Skeletal muscle tissue (tissue), 4 donors: Measurements from ENCODE around the gene NAGPA. TPM values are rescaled to one million over a fixed set of nuclear protein-coding genes. Genes with fewer than 3 reads are reported as not detected.
A peak's percentile ranks its signal among the peaks of the same experiment; 100 is the strongest.
"Not testable (repeated sequence)": the region's sequence is repeated elsewhere in the genome, so short reads cannot be mapped to it uniquely, and the experiment has no call there.

ENCODE experiments used
- H3K27ac ChIP-seq: one replicate; pipeline ENCODE4 v1.7.0; 2013; ENCODE audit warnings: mild to moderate bottlenecking, low read depth, low read length, inconsistent platforms
- H3K27me3 ChIP-seq, 3 donors: one replicate each; pipeline ENCODE4 v1.7.0; 2013; ENCODE audit warnings: low read length in 3 of 3; ENCODE audit not compliant: control insufficient read depth in 3 of 3, insufficient read depth in 3 of 3
- H3K36me3 ChIP-seq, 3 donors: one replicate each; pipeline ENCODE4 v1.7.0; 2013; ENCODE audit warnings: low read length in 3 of 3; ENCODE audit not compliant: control insufficient read depth in 3 of 3, insufficient read depth in 3 of 3
- H3K4me1 ChIP-seq, 3 donors: one replicate each; pipeline ENCODE4 v1.7.0; 2013; ENCODE audit warnings: low read length in 3 of 3, mild to moderate bottlenecking in 3 of 3; ENCODE audit not compliant: control insufficient read depth in 3 of 3, insufficient read depth in 3 of 3
- H3K4me3 ChIP-seq, 3 donors: one replicate each; pipeline ENCODE4 v1.7.0; 2013; ENCODE audit warnings: low read length in 3 of 3
- H3K9ac ChIP-seq, 3 donors: one replicate each; pipeline ENCODE4 v1.7.0; 2013; ENCODE audit warnings: low read length in 3 of 3, mild to moderate bottlenecking in 3 of 3, moderate library complexity in 2 of 3, low read depth in 1 of 3
- H3K9me3 ChIP-seq, 3 donors: one replicate each; pipeline ENCODE4 v1.7.0; 2013; ENCODE audit warnings: low read length in 3 of 3; ENCODE audit not compliant: control insufficient read depth in 3 of 3
- total RNA-seq: library from RNA; depleted of rRNA; stranded (reverse); fragments of >200 nt; gene quantifications from one replicate; pipeline ENCODE4 v1.2.3, GENCODE V29; 2014
- donor health status: Osteomylitis.

Gene NAGPA, protein sequence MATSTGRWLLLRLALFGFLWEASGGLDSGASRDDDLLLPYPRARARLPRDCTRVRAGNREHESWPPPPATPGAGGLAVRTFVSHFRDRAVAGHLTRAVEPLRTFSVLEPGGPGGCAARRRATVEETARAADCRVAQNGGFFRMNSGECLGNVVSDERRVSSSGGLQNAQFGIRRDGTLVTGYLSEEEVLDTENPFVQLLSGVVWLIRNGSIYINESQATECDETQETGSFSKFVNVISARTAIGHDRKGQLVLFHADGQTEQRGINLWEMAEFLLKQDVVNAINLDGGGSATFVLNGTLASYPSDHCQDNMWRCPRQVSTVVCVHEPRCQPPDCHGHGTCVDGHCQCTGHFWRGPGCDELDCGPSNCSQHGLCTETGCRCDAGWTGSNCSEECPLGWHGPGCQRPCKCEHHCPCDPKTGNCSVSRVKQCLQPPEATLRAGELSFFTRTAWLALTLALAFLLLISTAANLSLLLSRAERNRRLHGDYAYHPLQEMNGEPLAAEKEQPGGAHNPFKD
- total RNA-seq = 5.2 TPM

DNA sequence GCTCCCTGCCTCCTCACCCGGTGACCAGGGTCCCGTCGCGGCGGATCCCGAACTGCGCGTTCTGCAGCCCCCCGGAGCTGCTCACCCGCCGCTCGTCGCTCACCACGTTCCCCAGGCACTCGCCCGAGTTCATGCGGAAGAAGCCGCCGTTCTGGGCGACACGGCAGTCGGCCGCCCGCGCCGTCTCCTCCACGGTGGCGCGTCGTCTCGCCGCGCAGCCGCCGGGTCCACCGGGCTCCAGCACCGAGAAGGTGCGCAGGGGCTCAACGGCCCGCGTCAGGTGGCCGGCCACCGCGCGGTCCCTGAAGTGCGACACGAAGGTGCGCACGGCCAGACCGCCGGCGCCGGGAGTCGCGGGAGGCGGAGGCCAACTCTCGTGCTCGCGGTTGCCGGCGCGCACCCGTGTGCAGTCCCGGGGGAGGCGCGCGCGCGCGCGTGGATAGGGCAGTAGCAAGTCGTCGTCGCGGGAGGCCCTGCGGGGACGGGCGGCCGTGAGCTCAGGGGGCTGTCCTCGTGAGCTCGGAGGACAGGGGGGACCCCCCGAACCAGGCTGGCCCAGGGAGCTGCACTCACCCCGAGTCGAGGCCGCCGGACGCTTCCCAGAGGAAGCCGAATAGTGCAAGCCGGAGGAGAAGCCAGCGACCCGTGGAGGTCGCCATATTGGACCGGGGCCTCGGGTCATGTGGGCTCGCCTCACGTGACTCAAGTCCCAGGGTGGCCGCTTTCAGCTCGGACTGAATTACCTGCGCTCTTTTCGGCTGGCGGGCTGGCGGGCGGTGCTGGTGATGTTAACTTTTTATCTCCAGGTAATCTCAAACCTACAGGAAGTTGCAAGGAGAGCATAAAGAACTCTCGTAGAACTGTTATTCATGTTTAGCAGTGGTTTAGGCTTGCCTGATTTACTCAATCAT is at the start of gene NAGPA:
NAGPA (minus strand) TSS at position 680 of the 911 bp plus-strand sequence; CDS start at position 659, 21 bp downstream.
- H3K36me3 ChIP-seq = peaks cover 7 to 12% (median 11%) of the 10 kb centered on the region in 3 donors
- peak within 1 kb of the TSS; percentile 37 to 85 (median 72) for H3K9ac ChIP-seq
- peak within 1 kb of the TSS; percentile 62 for H3K27ac ChIP-seq
- peak within 1 kb of the TSS; percentile 72 to 93 (median 90) for H3K4me3 ChIP-seq
- H3K4me1 ChIP-seq = peaks cover 13 to 22% (median 13%) of the 10 kb centered on the region in 3 donors
- no peaks in the 10 kb centered on the region for H3K27me3 ChIP-seq
- H3K9me3 ChIP-seq = no peaks in the 10 kb centered on the region

DNA sequence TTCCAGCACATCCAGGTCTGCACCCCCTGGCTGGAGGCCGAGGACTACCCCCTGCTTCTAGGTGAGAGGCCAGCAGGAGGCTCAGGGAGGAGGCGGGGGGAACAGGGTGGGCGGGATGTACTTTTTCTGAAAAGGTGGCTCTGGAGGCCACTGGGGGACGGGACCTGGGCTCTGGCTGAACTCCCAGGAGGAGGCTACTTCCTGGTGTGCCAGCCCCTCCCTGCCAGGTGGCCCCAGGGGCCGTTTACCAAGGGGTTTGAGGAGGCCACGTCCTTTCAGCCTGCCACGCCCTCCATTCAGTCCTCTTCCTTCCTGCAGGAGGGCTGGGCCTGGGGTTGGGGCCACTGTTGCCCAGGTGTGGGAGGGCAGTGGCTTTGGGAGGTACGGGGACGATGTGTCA is 47.3 kb upstream of the NAGPA start:
- H3K9ac ChIP-seq, H3K9me3 ChIP-seq, H3K4me3 ChIP-seq, H3K4me1 ChIP-seq, H3K27me3 ChIP-seq, H3K27ac ChIP-seq: not testable (repeated sequence)
- peaks cover 14 to 18% (median 17%) of the 10 kb centered on the region in 3 donors for H3K36me3 ChIP-seq

DNA sequence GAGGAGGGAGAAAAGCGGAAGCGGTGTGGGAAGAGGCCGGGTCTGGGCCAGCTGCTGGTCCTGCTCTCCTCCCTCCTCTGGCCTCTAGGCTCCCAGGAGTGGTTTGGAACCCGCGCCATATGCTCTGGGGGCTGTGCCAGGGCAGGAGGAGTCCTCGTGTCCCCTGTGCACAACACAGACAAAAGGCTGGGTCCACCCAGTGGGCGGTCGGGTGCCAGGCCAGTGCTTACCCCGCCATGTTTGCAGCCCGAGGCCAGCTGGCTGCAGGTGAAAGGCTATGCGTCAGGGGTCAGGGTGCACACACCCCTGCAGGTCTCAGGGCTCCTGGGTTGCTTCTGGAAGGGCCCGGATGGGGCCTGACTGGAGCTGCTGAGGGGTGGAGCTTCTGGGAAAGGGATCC is 46.7 kb upstream of the NAGPA start:
- H3K9me3 ChIP-seq, H3K27ac ChIP-seq, H3K9ac ChIP-seq, H3K4me3 ChIP-seq, H3K4me1 ChIP-seq, H3K27me3 ChIP-seq: not testable (repeated sequence)
- peaks cover 20 to 24% (median 22%) of the 10 kb centered on the region in 3 donors for H3K36me3 ChIP-seq

DNA sequence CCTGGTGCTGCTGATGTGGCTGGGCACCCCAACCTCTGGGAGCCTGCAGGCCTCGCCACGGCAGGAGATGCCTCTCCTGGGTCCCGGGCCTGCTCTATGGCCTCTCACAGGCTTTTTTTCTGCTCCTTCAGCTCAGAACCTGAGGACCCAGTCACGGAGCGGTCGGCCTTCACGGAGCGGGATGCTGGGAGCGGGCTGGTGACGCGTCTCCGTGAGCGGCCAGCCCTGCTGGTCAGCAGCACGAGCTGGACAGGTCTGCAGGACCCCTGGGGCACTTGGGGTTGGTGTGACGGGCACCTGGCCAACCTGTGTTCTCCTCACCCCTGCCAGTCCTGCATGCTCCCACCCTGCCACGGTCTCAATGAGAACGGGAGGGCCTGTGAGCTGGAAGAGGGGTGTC is 44.9 kb upstream of the NAGPA start:
- Histone ChIP-seq H3K4me1 (no peaks in the 10 kb centered on the region), H3K27ac (no peak overlapping the region), H3K27me3 (no peaks in the 10 kb centered on the region), H3K4me3 (no peak overlapping the region), H3K9me3 (no peaks in the 10 kb centered on the region), H3K36me3 (peaks cover 23 to 32% (median 27%) of the 10 kb centered on the region in 3 donors), H3K9ac (no peak overlapping the region)

DNA sequence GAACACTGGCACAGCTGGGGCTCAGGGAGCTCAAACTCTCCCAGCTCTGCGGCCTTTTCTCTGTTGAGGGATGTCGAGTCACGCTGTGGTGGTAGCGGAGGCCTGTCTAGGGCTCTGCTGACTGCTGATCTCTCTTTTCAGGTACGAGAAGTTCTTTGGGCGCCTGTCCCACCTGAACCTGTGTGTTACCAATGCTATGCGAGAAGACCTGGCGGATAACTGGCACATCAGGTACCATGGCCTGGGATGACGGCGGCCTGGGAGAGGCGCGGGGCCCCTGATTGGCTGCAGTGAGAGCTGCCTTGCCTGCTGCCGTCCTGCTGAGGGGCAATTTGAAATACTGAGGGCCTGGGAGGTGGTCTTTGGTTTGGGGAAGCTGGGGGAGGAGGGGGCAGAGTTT is 43.6 kb upstream of the NAGPA start:
- H3K4me1 ChIP-seq = peaks cover 3 to 10% (median 7%) of the 10 kb centered on the region in 3 donors
- H3K9me3 ChIP-seq = no peaks in the 10 kb centered on the region
- H3K9ac ChIP-seq = no peak overlapping the region
- H3K4me3 ChIP-seq = no peak overlapping the region
- no peak overlapping the region for H3K27ac ChIP-seq
- peaks cover 25 to 32% (median 28%) of the 10 kb centered on the region in 3 donors for H3K36me3 ChIP-seq
- H3K27me3 ChIP-seq = no peaks in the 10 kb centered on the region

DNA sequence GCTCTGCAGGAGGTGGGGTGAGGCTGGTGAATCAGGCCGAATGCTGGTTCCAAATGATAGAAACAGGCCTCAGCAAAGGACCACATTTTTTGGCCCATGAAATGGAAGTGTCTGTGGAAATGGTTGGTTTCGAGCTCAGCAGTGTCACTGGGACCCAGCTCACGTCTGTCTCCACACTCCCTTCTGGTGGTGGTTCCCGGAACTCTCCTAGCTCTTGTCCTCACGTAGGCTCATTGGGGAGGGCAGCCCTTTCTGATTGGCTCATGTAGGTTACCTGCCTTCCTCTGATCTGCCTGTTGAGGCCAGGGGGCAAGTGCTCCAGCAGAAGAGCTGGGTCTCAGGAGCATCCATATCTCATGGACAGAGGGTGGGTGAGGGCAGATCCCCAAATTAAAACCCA is 41.9 kb upstream of the NAGPA start:
- peaks cover 11 to 20% (median 15%) of the 10 kb centered on the region in 3 donors for H3K4me1 ChIP-seq
- H3K9me3 ChIP-seq = no peaks in the 10 kb centered on the region
- no peaks in the 10 kb centered on the region for H3K27me3 ChIP-seq
- peaks cover 25 to 30% (median 28%) of the 10 kb centered on the region in 3 donors for H3K36me3 ChIP-seq
- H3K9ac ChIP-seq = no peak overlapping the region
- H3K27ac ChIP-seq = no peak overlapping the region
- no peak overlapping the region for H3K4me3 ChIP-seq

DNA sequence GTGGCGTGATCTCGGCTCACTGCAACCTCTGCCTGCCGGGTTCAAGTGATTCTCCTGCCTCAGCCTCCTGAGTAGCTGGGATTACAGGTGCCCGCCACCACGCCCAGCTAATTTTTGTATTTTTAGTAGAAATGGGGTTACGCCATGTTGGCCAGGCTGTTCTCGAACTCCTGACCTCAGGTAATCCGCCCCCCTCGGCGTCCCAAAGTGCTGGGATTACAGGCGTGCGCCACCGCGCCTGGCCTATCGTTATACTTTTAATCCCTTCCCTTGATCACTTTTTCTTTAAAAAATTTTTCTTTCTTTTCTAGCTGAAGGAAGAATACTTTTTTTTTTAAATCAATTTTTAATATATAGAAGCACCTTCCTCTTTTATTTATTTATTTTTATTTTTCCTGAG is 40.0 kb upstream of the NAGPA start:
- peaks cover 25 to 30% (median 28%) of the 10 kb centered on the region in 3 donors for H3K36me3 ChIP-seq
- H3K4me1 ChIP-seq = peaks cover 11 to 20% (median 15%) of the 10 kb centered on the region in 3 donors
- H3K27me3 ChIP-seq = not testable (repeated sequence)

DNA sequence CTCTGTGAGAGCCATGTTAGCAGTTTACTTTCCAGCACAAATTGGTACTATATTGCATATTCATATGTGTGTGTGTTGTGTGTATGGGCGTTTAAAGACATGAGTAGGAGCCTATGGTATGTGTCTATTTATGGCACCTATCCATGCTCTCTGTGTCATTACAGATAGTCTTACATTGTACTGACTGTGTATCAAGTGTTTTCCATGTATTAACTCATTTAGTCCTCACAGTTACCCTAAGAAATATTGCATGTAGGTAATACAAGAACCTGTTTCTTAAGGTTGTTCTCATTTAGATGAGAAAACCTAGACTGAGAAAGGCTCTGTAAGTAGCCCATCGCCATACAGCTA is 39.5 kb upstream of the NAGPA start:
- H3K27me3 ChIP-seq = no peaks in the 10 kb centered on the region
- peaks cover 25 to 30% (median 28%) of the 10 kb centered on the region in 3 donors for H3K36me3 ChIP-seq

More for the DNA sequence above, 40.0 kb upstream of the NAGPA start:
- H3K4me3 ChIP-seq, H3K9ac ChIP-seq, H3K27ac ChIP-seq, H3K9me3 ChIP-seq: not testable (repeated sequence)

DNA sequence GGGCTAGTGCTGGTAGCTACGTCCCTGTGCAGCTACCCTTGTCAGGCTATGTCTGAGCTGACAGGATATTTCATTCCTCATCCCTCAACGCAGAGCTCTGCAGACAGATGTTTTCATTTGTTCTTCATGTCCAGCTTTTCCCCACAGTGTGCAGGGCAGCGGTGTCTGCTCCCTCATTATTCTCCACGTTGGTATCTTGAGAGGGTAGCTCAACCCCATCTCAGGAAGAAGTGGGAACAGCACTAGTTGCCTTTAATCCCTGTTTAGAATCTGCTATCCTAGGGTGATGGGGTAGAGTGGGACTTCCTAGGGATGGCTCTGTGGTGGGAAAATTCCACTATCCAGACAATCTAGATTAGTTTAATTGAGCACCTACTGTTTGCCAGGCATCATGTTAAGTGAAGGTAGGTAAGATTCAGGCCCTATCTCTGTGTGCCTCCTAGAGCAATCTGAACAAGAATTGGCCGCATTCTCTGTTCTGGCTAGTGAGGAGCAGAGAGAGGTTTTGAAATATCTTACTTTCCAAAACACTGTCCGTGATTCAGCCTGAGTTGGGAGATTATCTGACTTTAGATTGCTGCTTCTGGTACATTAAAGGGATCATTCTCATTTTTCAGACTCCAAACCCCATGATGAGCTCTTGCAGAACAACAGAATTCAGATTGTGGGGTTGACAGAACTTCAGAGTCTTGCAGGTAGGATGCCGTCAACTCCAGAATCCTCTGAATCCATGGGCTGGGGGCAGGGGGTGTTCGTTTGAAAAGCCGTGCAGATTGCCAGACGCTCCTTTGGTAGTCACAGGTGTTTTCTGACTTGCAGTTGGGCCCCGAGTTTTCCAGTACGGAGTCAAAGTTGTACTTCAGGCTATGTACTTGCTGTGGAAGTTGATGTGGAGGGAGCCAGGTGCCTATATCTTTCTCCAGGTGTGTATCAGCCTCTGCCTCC is 38.9 kb upstream of the NAGPA start:
- peaks cover 11 to 20% (median 15%) of the 10 kb centered on the region in 3 donors for H3K4me1 ChIP-seq
- H3K27ac ChIP-seq = peak overlapping the region; percentile 73
- H3K27me3 ChIP-seq = no peaks in the 10 kb centered on the region
- peak overlapping the region; percentile 76 to 93 (median 86) for H3K4me3 ChIP-seq
- peak overlapping the region; percentile 76 to 95 (median 87) for H3K9ac ChIP-seq
- no peaks in the 10 kb centered on the region for H3K9me3 ChIP-seq
- peaks cover 25 to 29% (median 28%) of the 10 kb centered on the region in 3 donors for H3K36me3 ChIP-seq

More for the DNA sequence above, 39.5 kb upstream of the NAGPA start:
- Histone ChIP-seq H3K27ac (no peak overlapping the region), H3K4me3 (no peak overlapping the region), H3K4me1 (peaks cover 11 to 20% (median 15%) of the 10 kb centered on the region in 3 donors), H3K9ac (no peak overlapping the region), H3K9me3 (no peaks in the 10 kb centered on the region)
